NCI-H146 treated with DMSO at 0.1 percent for 48 hours (cell line): ENCODE measurements around the gene UGGT2.
A peak's percentile ranks its signal among the peaks of the same experiment; 100 is the strongest.
"Not testable (repeated sequence)": the region's sequence is repeated elsewhere in the genome, so short reads cannot be mapped to it uniquely, and the experiment has no call there.

Experiments used
- DNase-seq: peaks from one replicate; lab custom pipeline; 2025; ENCODE audit not compliant: unreplicated experiment; lab: John Stamatoyannopoulos, UW

The UGGT2 gene

GRCh38 chr13:95982144-95982543 is 71.1 kb downstream of the UGGT2 start:
- no peak for DNase-seq

GRCh38 chr13:95972651-95973050 is 80.5 kb downstream of the UGGT2 start:
- not testable (repeated sequence) for DNase-seq

- no peak for DNase-seq
Observed at GRCh38 chr13:95970878-95971277, 82.3 kb downstream of the UGGT2 start.

- DNase-seq, result no peak
Observed at GRCh38 chr13:95968906-95969305, 84.3 kb downstream of the UGGT2 start.

- DNase-seq, result no peak
Observed at GRCh38 chr13:95957331-95957730, 95.9 kb downstream of the UGGT2 start.

GRCh38 chr13:95956589-95957148 is 96.5 kb downstream of the UGGT2 start:
- DNase-seq, result no peak

GRCh38 chr13:95955719-95956118 is 97.5 kb downstream of the UGGT2 start:
- no peak for DNase-seq

GRCh38 chr13:95955255-95955654 is 97.9 kb downstream of the UGGT2 start:
- no peak for DNase-seq

- DNase-seq, result no peak
Observed at GRCh38 chr13:95954266-95954665, 98.9 kb downstream of the UGGT2 start.

GRCh38 chr13:95950103-95950502 is 103.1 kb downstream of the UGGT2 start:
- no peak for DNase-seq

- no peak for DNase-seq
Observed at GRCh38 chr13:95948656-95949055, 104.5 kb downstream of the UGGT2 start.

- DNase-seq, result no peak
Observed at GRCh38 chr13:95937714-95938320, 115.4 kb downstream of the UGGT2 start.

- no peak for DNase-seq
Observed at GRCh38 chr13:95931300-95932025, 121.7 kb downstream of the UGGT2 start.

GRCh38 chr13:95929430-95929829 is 123.8 kb downstream of the UGGT2 start:
- DNase-seq, result no peak

- DNase-seq, result not testable (repeated sequence)
Observed at GRCh38 chr13:95928367-95928906, 124.8 kb downstream of the UGGT2 start.

- DNase-seq, result no peak
Observed at GRCh38 chr13:95926231-95926630, 127.0 kb downstream of the UGGT2 start.

- DNase-seq, result peak; percentile 24
Observed at GRCh38 chr13:95924389-95924994, 128.7 kb downstream of the UGGT2 start.

- no peak for DNase-seq
Observed at GRCh38 chr13:95921485-95921884, 131.7 kb downstream of the UGGT2 start.

GRCh38 chr13:95920485-95920884 is 132.7 kb downstream of the UGGT2 start:
- no peak for DNase-seq

- no peak for DNase-seq
Observed at GRCh38 chr13:95918860-95919259, 134.3 kb downstream of the UGGT2 start.

- no peak for DNase-seq
Observed at GRCh38 chr13:95914991-95915501, 138.2 kb downstream of the UGGT2 start.

- no peak for DNase-seq
Observed at GRCh38 chr13:95906999-95907398, 146.2 kb downstream of the UGGT2 start.
